ENCODE data around the gene SNRPB.

Gene SNRPB

GRCh38 chr20:2473516-2473915, 2.9 kb upstream of the SNRPB start:
- no peak for DNase-seq

GRCh38 chr20:2469991-2470422, 582 bp downstream of the SNRPB start:
- DNase-seq = peak; percentile 69

GRCh38 chr20:2468581-2469407, 1.8 kb downstream of the SNRPB start:
- no peak for DNase-seq

- DNase-seq = no peak
These were observed 3.2 kb downstream of the SNRPB start for GRCh38 chr20:2467412-2467811.

- no peak for DNase-seq
These were observed 5.5 kb downstream of the SNRPB start for GRCh38 chr20:2465100-2465499.

GRCh38 chr20:2463616-2464365, 6.8 kb downstream of the SNRPB start:
- no peak for DNase-seq

GRCh38 chr20:2462484-2462883, 8.1 kb downstream of the SNRPB start:
- DNase-seq = no peak

GRCh38 chr20:2460752-2461424, 9.7 kb downstream of the SNRPB start:
- no peak for DNase-seq

- DNase-seq = no peak
These were observed 10.4 kb downstream of the SNRPB start for GRCh38 chr20:2459981-2460751.

- DNase-seq = no peak
These were observed 11.6 kb downstream of the SNRPB start for GRCh38 chr20:2458919-2459499.

GRCh38 chr20:2455771-2456497, 14.7 kb downstream of the SNRPB start:
- no peak for DNase-seq

- DNase-seq = no peak
These were observed 16.8 kb downstream of the SNRPB start for GRCh38 chr20:2453792-2454191.

- peak; percentile 63 for DNase-seq
These were observed 18.5 kb downstream of the SNRPB start for GRCh38 chr20:2451939-2452732.

- no peak for DNase-seq
These were observed 19.2 kb downstream of the SNRPB start for GRCh38 chr20:2451422-2451821.

- DNase-seq = no peak
These were observed 21.2 kb downstream of the SNRPB start for GRCh38 chr20:2449386-2449785.

- DNase-seq = no peak
These were observed 23.7 kb downstream of the SNRPB start for GRCh38 chr20:2446845-2447244.

GRCh38 chr20:2431185-2431584, 39.4 kb downstream of the SNRPB start:
- DNase-seq = no peak

- DNase-seq = no peak
These were observed 40.1 kb downstream of the SNRPB start for GRCh38 chr20:2430538-2430937.

GRCh38 chr20:2429051-2429450, 41.5 kb downstream of the SNRPB start:
- DNase-seq = no peak

- no peak for DNase-seq
These were observed 49.3 kb downstream of the SNRPB start for GRCh38 chr20:2421247-2421646.

GRCh38 chr20:2420510-2420909, 50.1 kb downstream of the SNRPB start:
- no peak for DNase-seq
